Activated naive CD8-positive, alpha-beta T cell treated with anti-CD3 and anti-CD28 coated beads for 36 hours (primary cell): ENCODE data around the gene ZNF586. TPM values are rescaled to one million over a fixed set of nuclear protein-coding genes. Genes with fewer than 3 reads are reported as not detected.
A peak's percentile ranks its signal among the peaks of the same experiment; 100 is the strongest.
"Not testable (repeated sequence)": the region's sequence is repeated elsewhere in the genome, so short reads cannot be mapped to it uniquely, and the experiment has no call there.

Experiments used
- DNase-seq: peaks from one replicate; pipeline ENCODE4 v3.0.0; 2021
- H3K27ac Mint-ChIP-seq: one replicate; pipeline ENCODE4 v1.8.0; 2022; ENCODE audit warnings: mild to moderate bottlenecking, moderate library complexity, mixed read lengths
- H3K27me3 Mint-ChIP-seq: one replicate; pipeline ENCODE4 v1.8.0; 2022; ENCODE audit warnings: mild to moderate bottlenecking, mixed read lengths
- H3K36me3 Mint-ChIP-seq: one replicate; pipeline ENCODE4 v1.8.0; 2021; ENCODE audit warnings: mild to moderate bottlenecking, mixed read lengths
- H3K4me1 Mint-ChIP-seq: one replicate; pipeline ENCODE4 v1.8.0; 2021; ENCODE audit warnings: mixed read lengths
- H3K4me3 Mint-ChIP-seq: one replicate; pipeline ENCODE4 v1.8.0; 2022; ENCODE audit warnings: mild to moderate bottlenecking, moderate library complexity, mixed read lengths
- H3K9me3 Mint-ChIP-seq: one replicate; pipeline ENCODE4 v1.8.0; 2022; ENCODE audit warnings: mixed read lengths
- total RNA-seq, 2 experiments: library from RNA; stranded (reverse); gene quantifications; one replicate each; pipeline ENCODE4 v1.2.3, GENCODE V29; 2021

ZNF586 gene
- total RNA-seq, result 10 to 100 TPM; 16.1 to 17.9 TPM

- Mint-ChIP-seq H3K27ac (peak within 1 kb of the TSS; percentile 89), H3K36me3 (peaks cover 68% of the 10 kb centered on the region)
Observed at GRCh38 chr19:57769345-57770131, at the start of gene ZNF586. ZNF586 (plus strand) TSS chr19:57769676; CDS start chr19:57769843, 167 bp downstream.

GRCh38 chr19:57719901-57720519, 49.5 kb upstream of the ZNF586 start:
- Mint-ChIP-seq H3K27ac (no peak overlapping the region), H3K36me3 (peaks cover 88% of the 10 kb centered on the region), H3K4me1 (peaks cover 3% of the 10 kb centered on the region), H3K4me3 (no peak overlapping the region), H3K27me3 (no peaks in the 10 kb centered on the region), H3K9me3 (peaks cover 62% of the 10 kb centered on the region)
- no peak for DNase-seq

More at GRCh38 chr19:57769345-57770131, at the start of gene ZNF586:
- DNase-seq, result peak; percentile 88
- Mint-ChIP-seq H3K27me3 (no peaks in the 10 kb centered on the region), H3K4me1 (peaks cover 26% of the 10 kb centered on the region), H3K4me3 (peak within 1 kb of the TSS; percentile 92), H3K9me3 (peaks cover 22% of the 10 kb centered on the region)

GRCh38 chr19:57720878-57721277, 48.6 kb upstream of the ZNF586 start:
- Mint-ChIP-seq H3K4me1 (peaks cover 3% of the 10 kb centered on the region), H3K9me3 (peaks cover 58% of the 10 kb centered on the region), H3K27me3 (no peaks in the 10 kb centered on the region), H3K27ac (no peak overlapping the region), H3K4me3 (no peak overlapping the region), H3K36me3 (peaks cover 89% of the 10 kb centered on the region)
- no peak for DNase-seq

- DNase-seq, result peak; percentile 24
- H3K4me3 Mint-ChIP-seq, H3K9me3 Mint-ChIP-seq, H3K36me3 Mint-ChIP-seq, H3K27ac Mint-ChIP-seq, H3K4me1 Mint-ChIP-seq, H3K27me3 Mint-ChIP-seq: not testable (repeated sequence)
Observed at GRCh38 chr19:57738320-57738719, 31.2 kb upstream of the ZNF586 start.

GRCh38 chr19:57738770-57739169, 30.7 kb upstream of the ZNF586 start:
- not testable (repeated sequence) for DNase-seq, H3K4me3 Mint-ChIP-seq, H3K4me1 Mint-ChIP-seq, H3K27me3 Mint-ChIP-seq, H3K9me3 Mint-ChIP-seq, H3K36me3 Mint-ChIP-seq, H3K27ac Mint-ChIP-seq

- DNase-seq, result peak; percentile 80
- Mint-ChIP-seq H3K9me3 (peaks cover 31% of the 10 kb centered on the region), H3K36me3 (peaks cover 52% of the 10 kb centered on the region), H3K27me3 (no peaks in the 10 kb centered on the region), H3K27ac (peak within 1 kb of the TSS; percentile 97), H3K4me1 (peaks cover 11% of the 10 kb centered on the region), H3K4me3 (peak within 1 kb of the TSS; percentile 99)
Observed at GRCh38 chr19:57746580-57747471, 22.6 kb upstream of the ZNF586 start, which contains the start of gene ZNF776. ZNF776 (plus strand) TSS chr19:57746815; CDS start chr19:57747059, 244 bp downstream.

GRCh38 chr19:57747472-57747807, 22.0 kb upstream of the ZNF586 start:
- peaks cover 11% of the 10 kb centered on the region for H3K4me1 Mint-ChIP-seq
- H3K4me3 Mint-ChIP-seq, result peak overlapping the region; percentile 99
- peaks cover 59% of the 10 kb centered on the region for H3K36me3 Mint-ChIP-seq
- peaks cover 34% of the 10 kb centered on the region for H3K9me3 Mint-ChIP-seq
- H3K27me3 Mint-ChIP-seq, result no peaks in the 10 kb centered on the region
- H3K27ac Mint-ChIP-seq, result peak overlapping the region; percentile 97
- DNase-seq, result no peak

- Mint-ChIP-seq H3K27me3 (no peaks in the 10 kb centered on the region), H3K9me3 (peaks cover 40% of the 10 kb centered on the region), H3K4me1 (peaks cover 11% of the 10 kb centered on the region), H3K36me3 (peaks cover 64% of the 10 kb centered on the region), H3K4me3 (peak overlapping the region; percentile 99), H3K27ac (no peak overlapping the region)
- no peak for DNase-seq
Observed at GRCh38 chr19:57748029-57748428, 21.4 kb upstream of the ZNF586 start.

- peaks cover 100% of the 10 kb centered on the region for H3K36me3 Mint-ChIP-seq
- no peak for DNase-seq
- H3K9me3 Mint-ChIP-seq, result peaks cover 67% of the 10 kb centered on the region
- H3K27me3 Mint-ChIP-seq, result no peaks in the 10 kb centered on the region
- H3K27ac Mint-ChIP-seq, result no peak overlapping the region
- no peak overlapping the region for H3K4me3 Mint-ChIP-seq
- no peaks in the 10 kb centered on the region for H3K4me1 Mint-ChIP-seq
Observed at GRCh38 chr19:57754091-57754673, 15.3 kb upstream of the ZNF586 start.

- Mint-ChIP-seq H3K27me3 (no peaks in the 10 kb centered on the region), H3K27ac (no peak overlapping the region), H3K9me3 (peaks cover 64% of the 10 kb centered on the region), H3K4me3 (no peak overlapping the region), H3K36me3 (peaks cover 100% of the 10 kb centered on the region), H3K4me1 (no peaks in the 10 kb centered on the region)
- no peak for DNase-seq
Observed at GRCh38 chr19:57755031-57755430, 14.4 kb upstream of the ZNF586 start.

GRCh38 chr19:57757941-57758340, 11.5 kb upstream of the ZNF586 start:
- Mint-ChIP-seq H3K27ac (no peak overlapping the region), H3K27me3 (no peaks in the 10 kb centered on the region), H3K4me3 (no peak overlapping the region), H3K9me3 (peaks cover 47% of the 10 kb centered on the region), H3K36me3 (peaks cover 95% of the 10 kb centered on the region), H3K4me1 (no peaks in the 10 kb centered on the region)
- no peak for DNase-seq

GRCh38 chr19:57759096-57759495, 10.4 kb upstream of the ZNF586 start:
- Mint-ChIP-seq H3K36me3 (peaks cover 95% of the 10 kb centered on the region), H3K27me3 (no peaks in the 10 kb centered on the region), H3K4me3 (no peak overlapping the region), H3K9me3 (peaks cover 36% of the 10 kb centered on the region), H3K27ac (no peak overlapping the region), H3K4me1 (no peaks in the 10 kb centered on the region)
- no peak for DNase-seq

- Mint-ChIP-seq H3K9me3 (peaks cover 34% of the 10 kb centered on the region), H3K4me3 (peak overlapping the region; percentile 92), H3K4me1 (peaks cover 32% of the 10 kb centered on the region), H3K27ac (peak overlapping the region; percentile 52), H3K36me3 (peaks cover 81% of the 10 kb centered on the region), H3K27me3 (no peaks in the 10 kb centered on the region)
- DNase-seq, result no peak
Observed at GRCh38 chr19:57771417-57771816, 1.9 kb downstream of the ZNF586 start.

GRCh38 chr19:57773488-57773887, 4.0 kb downstream of the ZNF586 start:
- DNase-seq, result no peak
- Mint-ChIP-seq H3K27me3 (no peaks in the 10 kb centered on the region), H3K27ac (peak overlapping the region; percentile 71), H3K4me3 (peak overlapping the region; percentile 14), H3K36me3 (peaks cover 93% of the 10 kb centered on the region), H3K4me1 (peaks cover 32% of the 10 kb centered on the region), H3K9me3 (peaks cover 49% of the 10 kb centered on the region)
